Articular chondrocyte of knee joint (primary cell): Measurements from ENCODE around the gene SPI1. TPM values are rescaled to one million over a fixed set of nuclear protein-coding genes. Genes with fewer than 3 reads are reported as not detected.

Experiments used
- small RNA-seq: library from RNA; depleted of rRNA; stranded (forward); fragments of <200 nt; gene quantifications from one replicate; pipeline ENCODE3, GENCODE V24; 2012
- total RNA-seq: library from RNA; depleted of rRNA; stranded (reverse); fragments of >200 nt; gene quantifications from 2 replicates; pipeline ENCODE4 v1.2.3, GENCODE V29; 2012

Gene SPI1
- total RNA-seq = not detected in 2 replicates

DNA sequence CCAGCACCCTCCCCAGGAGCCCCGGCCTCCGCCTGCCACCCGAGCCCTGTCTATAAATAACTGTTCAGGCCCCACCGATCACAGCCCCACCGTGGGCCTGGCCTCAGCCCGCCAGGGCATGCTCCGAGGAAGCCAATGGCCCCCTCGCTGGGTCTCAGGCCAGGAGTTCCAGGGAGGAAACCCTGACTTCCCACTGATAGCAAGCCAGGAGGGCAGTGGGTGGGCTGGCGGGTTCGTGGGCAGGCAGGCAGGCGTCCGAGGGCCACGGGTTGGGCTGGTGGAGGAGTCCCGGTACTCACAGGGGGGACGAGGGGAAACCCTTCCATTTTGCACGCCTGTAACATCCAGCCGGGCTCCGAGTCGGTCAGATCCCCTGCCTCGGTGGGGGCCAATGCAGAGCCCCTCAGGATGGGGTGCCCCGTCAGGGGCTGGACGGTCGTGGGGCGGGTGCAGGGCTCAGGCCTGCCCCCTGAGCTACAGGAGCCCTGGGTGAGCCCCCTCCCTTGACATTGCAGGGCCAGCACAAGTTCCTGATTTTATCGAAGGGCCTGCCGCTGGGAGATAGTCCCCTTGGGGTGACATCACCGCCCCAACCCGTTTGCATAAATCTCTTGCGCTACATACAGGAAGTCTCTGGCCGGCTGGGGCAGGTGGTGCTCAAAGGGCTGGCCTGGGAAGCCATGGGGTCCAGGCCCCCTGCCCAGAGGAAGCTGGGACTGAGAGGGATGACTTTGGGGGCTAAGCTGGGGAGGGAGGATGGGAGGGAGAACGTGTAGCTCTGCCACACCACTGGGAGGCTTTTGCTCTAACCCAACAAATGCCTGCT, at the start of gene SPI1:
Gene SPI1, minus strand, starts transcription at position 538 of the 826 bp plus-strand sequence. Its CDS starts 194 bp downstream, at position 344.

DNA sequence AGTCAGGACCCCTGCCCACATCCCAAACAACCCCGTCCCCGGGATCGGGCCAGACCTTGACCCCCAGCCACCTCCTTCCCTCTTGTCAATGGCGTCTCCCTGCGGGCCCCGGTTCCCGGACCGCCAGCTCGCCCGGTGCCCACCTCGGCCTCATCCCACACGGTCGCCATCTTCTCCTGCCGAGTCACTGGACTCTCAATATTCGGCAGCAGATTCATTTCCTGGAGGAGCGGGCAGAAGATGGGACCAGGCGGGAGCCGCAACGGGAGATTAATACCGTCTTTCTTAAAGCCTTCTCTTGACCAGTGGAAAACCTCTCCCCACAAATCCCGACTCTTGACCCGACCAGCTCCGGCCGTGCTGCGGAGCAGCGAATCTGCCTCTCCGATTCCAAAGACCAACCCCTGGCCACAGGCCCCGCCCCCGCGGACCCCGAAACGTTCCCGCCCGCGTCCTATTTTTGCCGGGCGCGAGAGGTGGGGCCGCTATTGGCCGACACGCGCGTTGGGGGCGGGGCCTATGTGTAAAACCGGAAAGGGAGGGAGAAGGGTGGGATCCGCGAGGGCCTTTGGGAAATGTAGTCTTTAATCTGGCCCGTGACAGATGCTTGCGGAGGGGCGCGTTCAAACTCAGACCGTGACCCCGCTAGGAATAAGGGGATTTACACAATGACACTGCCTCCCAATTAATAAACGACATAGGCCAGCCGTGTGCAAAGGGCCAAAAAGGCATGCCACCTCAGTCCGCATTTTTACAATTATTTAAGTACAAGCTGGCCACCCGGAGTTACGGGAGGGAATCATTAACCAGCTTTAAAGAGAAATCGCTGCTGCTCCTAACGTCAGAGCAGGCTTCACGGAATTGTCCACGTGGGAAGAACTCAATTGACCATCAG, 48.0 kb upstream of the SPI1 start, which contains the start of gene PSMC3:
Gene PSMC3, minus strand, starts transcription at position 378 of the 895 bp plus-strand sequence. Its CDS starts 160 bp downstream, at position 218.

DNA sequence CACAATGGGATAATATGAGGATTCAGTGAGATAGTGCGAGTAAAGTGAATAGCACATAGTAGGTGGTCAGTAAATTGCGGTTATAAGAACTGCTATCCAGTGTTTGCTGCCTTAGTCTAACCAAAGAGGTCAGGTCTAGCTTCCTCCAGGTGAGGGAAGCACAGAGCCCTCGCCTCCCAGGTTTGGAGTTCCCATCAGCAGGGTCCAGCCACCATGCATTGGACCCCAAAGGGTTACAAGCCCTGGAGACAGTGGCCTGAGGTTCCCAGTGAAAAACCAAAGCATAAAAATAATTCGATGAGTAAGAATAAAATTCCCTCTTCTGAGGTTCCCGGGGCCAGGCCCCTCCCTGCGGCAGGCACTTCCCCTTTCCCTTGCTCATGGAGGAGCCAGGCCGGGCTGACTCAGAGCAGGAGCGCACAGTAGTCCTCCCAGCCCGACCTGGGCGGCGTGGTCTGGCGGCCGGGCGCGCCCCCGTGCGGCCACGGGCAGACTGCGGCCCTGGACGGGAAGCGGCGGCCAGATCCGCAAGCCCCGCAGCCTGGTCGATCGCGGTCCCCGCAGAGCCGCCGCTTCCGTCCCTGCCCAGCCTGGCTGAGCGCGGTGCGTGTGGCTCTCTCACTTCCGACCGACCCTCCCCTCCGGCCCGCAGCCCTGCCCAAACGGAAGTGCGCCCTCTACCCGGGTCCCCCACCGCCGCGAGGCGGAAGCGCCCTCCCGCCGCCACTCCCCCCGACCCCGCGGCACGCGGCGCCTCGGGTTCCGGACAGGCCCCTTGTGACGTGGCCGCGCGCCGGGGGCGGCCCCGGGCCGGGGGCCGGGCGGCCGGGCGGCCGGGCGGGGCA, 29.6 kb upstream of the SPI1 start, which contains the start of gene SLC39A13:
Gene SLC39A13, plus strand, starts transcription at position 845 of the 845 bp plus-strand sequence. CDS start 1,505 bp downstream, outside the sequence.

DNA sequence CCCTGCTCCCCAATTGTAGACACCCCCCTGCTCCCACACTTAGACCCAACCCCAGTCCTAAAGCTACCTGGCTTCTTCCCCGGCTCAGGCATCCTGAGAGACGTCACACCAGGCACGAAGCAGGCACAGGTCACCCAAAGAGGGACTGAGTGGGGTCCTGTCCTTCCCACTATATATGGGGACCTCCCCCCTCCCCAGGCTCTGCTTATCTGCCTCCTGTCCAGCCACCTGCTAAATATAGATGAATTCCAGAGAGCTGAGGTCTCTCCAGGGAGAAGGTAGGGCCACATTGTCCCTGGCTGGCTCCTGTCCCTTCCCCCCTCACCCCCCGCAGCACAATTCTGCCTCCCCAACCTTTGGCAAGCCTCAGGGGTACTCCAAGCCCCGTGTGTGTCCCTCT, 25.8 kb downstream of the SPI1 start, which contains the start of gene MYBPC3:
Gene MYBPC3, minus strand, starts transcription at position 147 of the 400 bp plus-strand sequence. Its CDS starts 55 bp downstream, at position 92.

Small RNA genes lying within 50 kb of the gene (small RNA-seq; reads per million reads assigned to genes)
- not detected for gene MIR4487

Other genes with a start within 250 kb of the SPI1 start
- 97.2 and 131 TPM in 2 replicates for gene ARFGAP2, start 201.7 kb downstream of the SPI1 start, total RNA-seq
- gene PACSIN3, start 192.1 kb downstream of the SPI1 start, total RNA-seq = 34.6 and 38.9 TPM in 2 replicates
- 29.0 and 39.0 TPM in 2 replicates for gene DDB2, start 163.6 kb downstream of the SPI1 start, total RNA-seq
- gene ACP2, start 129.7 kb downstream of the SPI1 start, total RNA-seq = 31.0 and 35.3 TPM in 2 replicates
- 10.6 and 11.1 TPM in 2 replicates for gene NR1H3, start 120.6 kb downstream of the SPI1 start, total RNA-seq
- gene MADD, start 108.4 kb downstream of the SPI1 start, total RNA-seq = 17.6 and 19.5 TPM in 2 replicates
- not detected in 2 replicates for gene MYBPC3, start 25.8 kb downstream of the SPI1 start, total RNA-seq
- gene SLC39A13, start 30.0 kb upstream of the SPI1 start, total RNA-seq = 69.6 and 83.8 TPM in 2 replicates
- 146 and 156 TPM in 2 replicates for gene PSMC3, start 47.9 kb upstream of the SPI1 start, total RNA-seq
- gene RAPSN, start 70.6 kb upstream of the SPI1 start, total RNA-seq = 0.11 TPM in 1 of 2 replicates, not detected in the other
- 78.7 and 98.0 TPM in 2 replicates for gene CELF1, start 174.6 kb upstream of the SPI1 start, total RNA-seq
- 46.7 and 47.8 TPM in 2 replicates for gene PTPMT1, start 187.1 kb upstream of the SPI1 start, total RNA-seq
- 28.7 and 33.5 TPM in 2 replicates for gene KBTBD4, start 200.4 kb upstream of the SPI1 start, total RNA-seq
- gene NDUFS3, start 200.5 kb upstream of the SPI1 start, total RNA-seq = 57.8 and 60.0 TPM in 2 replicates
- gene FAM180B, start 208.1 kb upstream of the SPI1 start, total RNA-seq = 0.11 and 0.26 TPM in 2 replicates
- 0.22 and 0.26 TPM in 2 replicates for gene C1QTNF4, start 215.9 kb upstream of the SPI1 start, total RNA-seq